ENCODE measurements around the gene PTPRM. TPM values are rescaled to one million over a fixed set of nuclear protein-coding genes. Genes with fewer than 3 reads are reported as not detected.
A peak's percentile ranks its signal among the peaks of the same experiment; 100 is the strongest.

Gene PTPRM
- polyA plus RNA-seq (2011; rRNA removed), result 81.1 and 81.5 TPM in 2 replicates
- 68.5 and 75.1 TPM in 2 replicates for polyA minus RNA-seq (2011; rRNA and poly(A)+ RNA removed)

DNA sequence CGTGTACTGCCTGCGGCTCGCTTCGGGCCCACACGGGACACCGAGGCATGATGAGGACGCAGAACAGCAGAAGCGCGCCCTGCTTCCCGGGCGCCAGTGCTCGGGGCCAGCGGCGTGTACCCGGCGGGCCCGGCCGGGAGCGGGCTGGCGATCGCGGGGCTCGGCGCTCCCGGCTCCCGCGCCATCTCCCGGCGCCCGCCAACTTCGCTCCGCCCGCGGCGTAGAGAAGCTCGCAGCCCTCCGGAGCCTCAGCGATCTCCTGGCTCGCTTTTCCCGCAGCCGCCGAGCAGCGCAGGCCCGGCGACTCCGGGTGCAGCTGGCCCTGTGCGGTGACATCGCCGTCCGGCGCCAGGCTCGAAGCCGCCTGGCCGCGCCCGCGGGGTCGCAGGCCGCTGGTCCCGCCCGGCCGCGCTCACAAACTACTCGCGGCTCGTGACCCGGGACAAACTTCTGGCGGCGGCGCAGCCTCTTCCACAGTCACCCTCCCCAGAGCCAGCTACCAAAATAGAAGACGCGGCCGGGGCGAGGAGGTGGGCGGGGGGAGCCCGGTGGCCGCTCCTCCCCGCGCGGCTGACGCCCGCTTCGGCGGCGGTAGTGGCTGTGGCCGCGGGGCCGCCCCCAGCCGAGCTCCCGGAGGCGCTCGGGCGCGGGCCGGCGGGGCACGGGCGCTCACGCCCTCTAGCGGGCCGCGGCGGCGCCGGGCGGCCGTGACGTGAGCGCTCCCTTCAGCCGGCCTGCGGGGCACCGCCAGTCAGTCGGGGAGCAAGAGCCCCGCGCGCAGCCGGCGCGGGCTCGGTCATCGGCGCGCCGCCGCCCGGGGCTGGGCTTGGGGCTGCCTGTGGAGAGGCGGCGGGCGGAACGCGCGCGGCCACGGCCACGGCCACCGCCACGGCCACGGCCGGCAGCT, at the start of gene PTPRM:
PTPRM (plus strand) TSS at position 750 of the 907 bp plus-strand sequence. CDS start 503 bp downstream, outside the sequence.
- Histone ChIP-seq H3K4me3 (ENCODE audit: low read depth, low read length) (peak within 1 kb of the TSS; percentile 73), H3K27me3 (ENCODE audit: control insufficient read depth, insufficient read depth, low read length) (no peaks in the 10 kb centered on the region), H3K9me3 (ENCODE audit: control insufficient read depth, insufficient read depth, low read length) (no peaks in the 10 kb centered on the region), H3K27ac (ENCODE audit: low read depth, low read length) (no peak within 1 kb of the TSS)
- POLR2A ChIA-PET, result interaction anchor here (1.1 to 1.4 kb wide), 2 partner anchors 11 to 42 kb away, joined by 5 to 6 read pairs; no protein-coding TSS in a partner anchor
- CTCF ChIA-PET, result interaction anchor here (0.6 to 2.2 kb wide), 42 partner anchors 9 to 1369 kb away, joined by 3 to 18 read pairs (median 4); no protein-coding TSS in a partner anchor
- TF ChIP-seq, protein P1, sequence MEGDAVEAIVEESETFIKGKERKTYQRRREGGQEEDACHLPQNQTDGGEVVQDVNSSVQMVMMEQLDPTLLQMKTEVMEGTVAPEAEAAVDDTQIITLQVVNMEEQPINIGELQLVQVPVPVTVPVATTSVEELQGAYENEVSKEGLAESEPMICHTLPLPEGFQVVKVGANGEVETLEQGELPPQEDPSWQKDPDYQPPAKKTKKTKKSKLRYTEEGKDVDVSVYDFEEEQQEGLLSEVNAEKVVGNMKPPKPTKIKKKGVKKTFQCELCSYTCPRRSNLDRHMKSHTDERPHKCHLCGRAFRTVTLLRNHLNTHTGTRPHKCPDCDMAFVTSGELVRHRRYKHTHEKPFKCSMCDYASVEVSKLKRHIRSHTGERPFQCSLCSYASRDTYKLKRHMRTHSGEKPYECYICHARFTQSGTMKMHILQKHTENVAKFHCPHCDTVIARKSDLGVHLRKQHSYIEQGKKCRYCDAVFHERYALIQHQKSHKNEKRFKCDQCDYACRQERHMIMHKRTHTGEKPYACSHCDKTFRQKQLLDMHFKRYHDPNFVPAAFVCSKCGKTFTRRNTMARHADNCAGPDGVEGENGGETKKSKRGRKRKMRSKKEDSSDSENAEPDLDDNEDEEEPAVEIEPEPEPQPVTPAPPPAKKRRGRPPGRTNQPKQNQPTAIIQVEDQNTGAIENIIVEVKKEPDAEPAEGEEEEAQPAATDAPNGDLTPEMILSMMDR (IDR thresholded peaks at IDR 0.05; ENCODE audit: low read depth, low read length), result peak; percentile 29; the same call in 1 of the 2 replicates
- no peak for DNase-seq (ENCODE audit: low read depth, low spot score)

DNA sequence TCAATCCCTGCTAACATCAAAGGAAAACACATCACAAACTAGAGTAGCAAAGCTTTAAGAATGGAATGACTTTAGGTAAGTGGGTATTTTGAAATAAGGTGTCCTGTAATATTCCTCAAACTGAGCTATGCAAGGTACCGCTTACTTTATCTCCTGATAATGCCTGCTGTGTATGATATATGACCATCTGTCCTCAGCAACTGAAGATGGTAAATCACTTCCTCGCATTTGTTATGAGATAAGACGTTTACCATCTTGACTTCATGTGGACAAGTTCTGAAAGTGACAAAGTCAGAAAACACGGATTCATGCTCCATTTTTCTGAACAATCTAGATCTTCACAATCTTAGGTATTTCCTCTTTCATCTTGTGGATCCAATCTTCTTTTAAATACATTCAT, 49.3 kb upstream of the PTPRM start:
- Histone ChIP-seq H3K9me3 (ENCODE audit: control insufficient read depth, insufficient read depth, low read length) (no peaks in the 10 kb centered on the region), H3K27ac (ENCODE audit: low read depth, low read length) (no peak overlapping the region), H3K4me3 (ENCODE audit: low read depth, low read length) (no peak overlapping the region), H3K27me3 (ENCODE audit: control insufficient read depth, insufficient read depth, low read length) (no peaks in the 10 kb centered on the region)
- POLR2A ChIA-PET, result no interaction called here
- CTCF ChIA-PET, result no interaction called here
- TF ChIP-seq, protein P1 (IDR thresholded peaks at IDR 0.05; ENCODE audit: low read depth, low read length), result no peak
- DNase-seq (ENCODE audit: low read depth, low spot score), result no peak

DNA sequence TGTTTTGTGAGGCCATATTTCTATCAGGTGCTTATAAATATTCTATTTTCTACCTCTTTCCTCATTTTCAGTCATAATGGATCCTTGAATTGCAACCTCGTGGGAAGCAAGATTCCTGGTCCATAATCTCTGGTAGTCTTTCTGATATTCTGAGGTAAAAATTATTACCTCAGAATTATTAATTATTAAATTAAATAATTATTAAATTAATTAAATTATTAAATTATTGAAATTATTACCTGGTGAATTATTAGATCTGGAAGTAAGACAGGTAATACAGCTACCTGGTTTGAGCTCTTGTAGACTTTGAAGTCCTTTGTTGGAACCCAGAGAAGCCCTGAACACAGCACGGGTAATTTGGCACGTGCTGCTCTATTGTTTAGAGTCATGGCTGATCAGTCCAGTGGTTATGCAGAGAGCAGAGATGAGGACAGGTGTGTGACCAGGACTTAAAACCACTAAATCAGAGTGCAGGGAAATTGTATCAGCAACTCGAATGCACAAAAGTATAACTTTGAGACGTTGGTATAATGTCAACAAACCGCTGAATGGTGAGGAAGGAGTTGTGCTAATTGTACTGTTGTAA, 46.8 kb upstream of the PTPRM start:
- POLR2A ChIA-PET, result no interaction called here
- CTCF ChIA-PET, result no interaction called here
- Histone ChIP-seq H3K27me3 (ENCODE audit: control insufficient read depth, insufficient read depth, low read length) (no peaks in the 10 kb centered on the region), H3K9me3 (ENCODE audit: control insufficient read depth, insufficient read depth, low read length) (no peaks in the 10 kb centered on the region), H3K4me3 (ENCODE audit: low read depth, low read length) (no peak overlapping the region), H3K27ac (ENCODE audit: low read depth, low read length) (no peak overlapping the region)
- no peak for DNase-seq (ENCODE audit: low read depth, low spot score)
- TF ChIP-seq, protein P1 (IDR thresholded peaks at IDR 0.05; ENCODE audit: low read depth, low read length), result no peak

DNA sequence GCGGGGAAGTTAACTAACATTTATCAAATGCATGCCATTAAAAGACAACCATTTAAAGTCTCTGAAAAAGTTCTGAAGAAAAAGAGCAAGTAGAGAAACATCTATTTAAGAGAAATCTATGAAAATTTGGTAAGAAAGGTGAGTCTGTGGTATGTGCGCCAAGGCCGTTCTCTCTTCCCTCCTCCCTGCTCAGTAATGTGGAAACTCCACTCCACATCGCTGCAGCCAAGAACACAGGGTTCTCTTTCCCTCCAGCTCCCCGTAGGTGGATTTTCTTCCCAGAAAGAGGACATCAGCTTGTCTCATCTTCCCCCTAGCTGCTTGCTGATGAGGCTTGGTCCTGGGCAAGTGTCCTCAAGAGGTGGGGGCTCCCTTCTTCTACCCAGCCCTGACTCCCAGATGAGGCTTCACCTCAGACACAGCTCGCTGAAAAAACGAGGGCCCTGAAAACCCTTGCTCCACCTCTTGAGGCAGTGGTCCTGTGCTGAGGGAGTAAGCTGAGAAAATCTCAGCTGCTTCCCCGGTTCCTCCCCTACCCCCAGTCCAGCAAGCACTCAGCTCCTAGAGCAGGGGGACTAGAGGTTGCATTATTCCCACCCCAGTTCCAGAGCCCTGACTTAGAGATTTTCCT, 45.8 kb upstream of the PTPRM start:
- H3K27me3 ChIP-seq (ENCODE audit: control insufficient read depth, insufficient read depth, low read length), result no peaks in the 10 kb centered on the region
- DNase-seq (ENCODE audit: low read depth, low spot score), result no peak
- H3K27ac ChIP-seq (ENCODE audit: low read depth, low read length), result no peak overlapping the region
- TF ChIP-seq, protein P1 (IDR thresholded peaks at IDR 0.05; ENCODE audit: low read depth, low read length), result no peak
- ChIA-PET CTCF (no interaction called here), POLR2A (no interaction called here)
- no peaks in the 10 kb centered on the region for H3K9me3 ChIP-seq (ENCODE audit: control insufficient read depth, insufficient read depth, low read length)
- no peak overlapping the region for H3K4me3 ChIP-seq (ENCODE audit: low read depth, low read length)
